Measurements from ENCODE around the gene NKX2-3.

Gene NKX2-3

GRCh38 chr10:99507265-99507664 lies 25.5 kb upstream of the NKX2-3 start (continued):
- TF ChIP-seq SP3 (tag by site-specific recombination; IDR thresholded peaks at IDR 0.05) (no peak), GLI2 (tag by site-specific recombination; IDR thresholded peaks at IDR 0.05; ENCODE audit: borderline replicate concordance, low read depth) (no peak), ZNF785 (tag by site-specific recombination; IDR thresholded peaks at IDR 0.05) (no peak), ZNF132 (tag by site-specific recombination; IDR thresholded peaks at IDR 0.05; ENCODE audit: borderline replicate concordance) (no peak), HOXA7 (CRISPR knock-in tag; IDR thresholded peaks at IDR 0.05; ENCODE audit: borderline replicate concordance) (no peak), ZNF121 (tag by site-specific recombination; IDR thresholded peaks at IDR 0.05) (no peak), ZBTB21 (tag by site-specific recombination; IDR thresholded peaks at IDR 0.05) (no peak), ZNF776 (tag by site-specific recombination; IDR thresholded peaks at IDR 0.05; ENCODE audit: borderline replicate concordance) (no peak), SP2 (tag by site-specific recombination; IDR thresholded peaks at IDR 0.05) (no peak)

GRCh38 chr10:99513061-99513460 lies 19.7 kb upstream of the NKX2-3 start:
- POLR2A ChIA-PET = no interaction called here
- Histone ChIP-seq H3K4me3 (ENCODE audit: low read depth, low read length) (no peak overlapping the region), H3K9me3 (ENCODE audit: control insufficient read depth, insufficient read depth, low read depth, low read length) (no peaks in the 10 kb centered on the region), H3K4me1 (ENCODE audit: control insufficient read depth, insufficient read depth, low read length) (0 out of 2 replicates have a peak, but pooled peaks cover 2% of the 10 kb centered on the region), H3K36me3 (ENCODE audit: control insufficient read depth in 2 of 2, insufficient read depth in 1 of 2, low read length in 2 of 2) (no peaks in the 10 kb centered on the region), H3K27ac (ENCODE audit: extremely low read depth, low read depth, low read length) (no peak overlapping the region)
- CTCF ChIA-PET = interaction anchor here (1.1 kb wide), 1 partner anchor 100 kb away, joined by 3 read pairs; no protein-coding TSS in a partner anchor
- 0 out of 2 replicates have a peak, but pooled peaks have one; percentile 21 for TF ChIP-seq ZNF664 (tag by site-specific recombination; IDR thresholded peaks at IDR 0.05)
- no peak for TF ChIP-seq ZBTB8A (tag by site-specific recombination; IDR thresholded peaks at IDR 0.05)

GRCh38 chr10:99519690-99520039 lies 13.1 kb upstream of the NKX2-3 start:
- Histone ChIP-seq H3K27ac (ENCODE audit: extremely low read depth, low read depth, low read length) (peak overlapping the region; percentile 96), H3K4me3 (ENCODE audit: low read depth, low read length) (no peak overlapping the region), H3K36me3 (ENCODE audit: control insufficient read depth in 2 of 2, insufficient read depth in 1 of 2, low read length in 2 of 2) (no peaks in the 10 kb centered on the region), H3K4me1 (ENCODE audit: control insufficient read depth, insufficient read depth, low read length) (peaks cover 18% of the 10 kb centered on the region), H3K9me3 (ENCODE audit: control insufficient read depth, insufficient read depth, low read depth, low read length) (no peaks in the 10 kb centered on the region)
- CTCF ChIA-PET = interaction anchor here (0.7 kb wide), 1 partner anchor 256 kb away, joined by 3 read pairs; no protein-coding TSS in a partner anchor
- peak; percentile 99 for TF ChIP-seq ZNF449 (tag by site-specific recombination; IDR thresholded peaks at IDR 0.05)
- 0 out of 2 replicates have a peak, but pooled peaks have one; percentile 31 for TF ChIP-seq ZBTB11 (tag by site-specific recombination; conservative IDR thresholded peaks at IDR 0.05; ENCODE audit: low read depth)
- TF ChIP-seq OSR2 (tag by site-specific recombination; IDR thresholded peaks at IDR 0.05) = no peak
- no peak; the same call in 1 of the 2 replicates for TF ChIP-seq ZNF335 (tag by site-specific recombination; conservative IDR thresholded peaks at IDR 0.05)
- POLR2A ChIA-PET = no interaction called here
